Measurements from ENCODE around the gene KCNT2.
"Not testable (repeated sequence)": the region's sequence is repeated elsewhere in the genome, so short reads cannot be mapped to it uniquely, and the experiment has no call there.

Gene KCNT2

GRCh38 chr1:196590012-196590708 is 18.1 kb downstream of the KCNT2 start:
- no peak for FAIRE-seq

GRCh38 chr1:196584696-196585095 is 23.5 kb downstream of the KCNT2 start:
- FAIRE-seq, result no peak

GRCh38 chr1:196577386-196577785 is 30.9 kb downstream of the KCNT2 start:
- FAIRE-seq, result no peak

- no peak for FAIRE-seq
These were observed 35.0 kb downstream of the KCNT2 start for GRCh38 chr1:196573226-196573625.

- no peak for FAIRE-seq
These were observed 41.0 kb downstream of the KCNT2 start for GRCh38 chr1:196567238-196567637.

DNA sequence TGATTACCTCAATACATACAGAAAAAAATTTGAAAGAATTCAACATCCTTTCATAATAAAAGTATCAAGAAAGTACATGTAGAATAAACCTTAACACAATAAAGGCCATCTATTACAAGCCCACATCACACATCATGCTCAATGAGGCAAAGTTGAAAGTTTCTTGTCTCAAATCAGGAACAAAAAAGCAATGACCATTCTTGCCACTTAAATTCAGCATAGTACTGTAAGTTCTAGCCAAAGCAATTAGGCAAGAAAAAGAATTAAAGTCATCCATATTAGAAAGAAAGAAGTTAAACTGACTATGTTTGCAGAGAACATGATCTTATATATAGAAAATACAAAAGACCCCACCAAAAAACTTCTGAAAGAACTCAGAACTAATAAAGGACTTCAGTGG is 44.5 kb downstream of the KCNT2 start:
- FAIRE-seq, result no peak

DNA sequence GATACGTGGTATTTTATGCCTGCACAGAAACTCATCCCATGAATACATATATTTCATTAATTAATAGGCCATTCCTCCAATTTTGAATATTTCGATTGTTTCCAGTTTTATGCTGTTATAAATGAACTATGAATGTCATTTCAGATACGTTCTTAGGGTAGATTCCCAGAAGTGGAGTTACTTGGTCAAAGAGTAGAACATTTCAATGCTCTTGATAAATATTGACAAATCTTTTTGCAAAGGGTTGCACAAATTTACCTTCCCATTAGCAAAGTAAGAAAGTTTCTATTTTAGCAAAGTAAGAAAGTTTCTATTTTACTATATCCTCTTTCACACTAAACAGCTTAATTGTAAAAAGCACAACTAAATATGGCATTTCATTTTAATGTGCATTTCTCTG is 48.9 kb downstream of the KCNT2 start:
- no peak for FAIRE-seq

DNA sequence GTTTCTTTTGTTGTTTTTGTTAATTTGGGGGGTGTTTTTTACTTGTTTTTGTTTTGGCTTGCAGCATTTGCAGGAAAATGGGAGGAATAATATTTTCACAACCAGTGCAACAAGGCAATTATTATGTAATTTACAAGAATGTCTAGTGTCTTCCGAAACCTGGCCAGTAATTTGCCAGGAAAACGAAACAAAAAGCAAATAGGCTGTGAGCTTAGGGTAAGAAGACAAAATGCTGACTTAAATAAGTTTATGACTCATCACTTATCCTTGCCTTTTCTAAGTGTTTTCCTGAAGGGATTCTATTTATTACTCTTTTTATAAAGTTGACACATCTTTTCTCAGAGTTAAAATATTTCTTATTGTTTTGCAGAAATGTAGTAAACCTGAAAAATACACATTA is 49.8 kb downstream of the KCNT2 start:
- no peak for FAIRE-seq

GRCh38 chr1:196557797-196558196 is 50.4 kb downstream of the KCNT2 start:
- FAIRE-seq, result no peak

- no peak for FAIRE-seq
These were observed 57.5 kb downstream of the KCNT2 start for GRCh38 chr1:196550731-196551130.

GRCh38 chr1:196546272-196547111 is 61.7 kb downstream of the KCNT2 start:
- no peak for FAIRE-seq

GRCh38 chr1:196545222-196545621 is 63.0 kb downstream of the KCNT2 start:
- no peak for FAIRE-seq

DNA sequence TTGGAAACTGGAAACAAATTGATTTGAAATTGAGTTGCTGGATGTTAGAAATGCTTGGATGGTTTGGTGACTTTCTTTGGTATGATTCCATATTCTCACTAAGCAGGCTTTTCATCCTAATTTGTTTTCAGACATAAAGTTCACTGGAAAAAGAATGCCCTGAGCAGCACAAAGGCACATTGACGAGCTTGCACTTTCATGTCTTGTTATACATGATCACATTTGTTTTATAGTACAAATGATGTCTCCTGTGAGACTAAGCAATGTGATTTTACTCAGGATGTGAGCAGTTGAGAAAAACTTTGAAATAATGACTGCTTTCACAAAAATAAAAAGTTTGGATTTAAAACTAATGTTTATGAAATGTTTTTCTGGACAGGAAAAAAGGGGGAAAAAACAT is 63.6 kb downstream of the KCNT2 start:
- FAIRE-seq, result no peak

DNA sequence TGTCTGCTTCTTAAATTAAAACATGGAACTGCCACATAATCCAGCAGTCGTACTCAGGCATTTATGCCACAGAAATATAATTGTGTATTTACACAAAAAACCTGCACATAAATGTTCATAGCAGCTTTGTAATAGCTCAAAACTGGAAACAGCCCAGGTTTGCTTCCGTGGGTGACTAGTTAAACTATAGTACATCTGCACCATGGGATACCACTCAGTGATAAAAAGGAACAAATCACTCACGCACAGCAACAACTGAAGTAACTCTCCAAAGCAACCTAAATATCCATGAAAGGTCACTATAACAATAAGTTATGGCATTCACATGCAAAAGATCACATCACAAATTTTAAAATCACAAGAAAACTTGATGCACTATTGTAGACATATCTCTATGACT is 64.4 kb downstream of the KCNT2 start:
- no peak for FAIRE-seq

DNA sequence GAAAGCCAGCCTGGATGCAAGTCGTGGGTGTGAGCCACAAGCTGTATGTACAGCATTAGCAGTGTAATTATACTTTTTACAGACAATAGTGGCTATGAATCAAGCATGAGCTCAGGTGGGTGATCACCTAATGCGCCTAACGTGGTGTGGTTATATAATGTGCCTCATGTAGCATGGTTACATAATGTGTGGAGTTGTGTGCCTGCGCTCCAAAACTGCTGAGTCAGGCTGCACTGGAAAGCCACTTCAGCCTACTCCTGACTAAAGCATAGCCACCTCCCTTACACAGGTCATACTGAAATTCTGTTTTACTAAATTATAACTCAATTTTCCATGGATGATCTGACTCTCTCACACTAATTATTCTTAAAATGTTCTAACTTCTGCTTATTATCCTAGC is 69.8 kb downstream of the KCNT2 start:
- no peak for FAIRE-seq

- no peak for FAIRE-seq
These were observed 72.5 kb downstream of the KCNT2 start for GRCh38 chr1:196535727-196536126.

- no peak for FAIRE-seq
These were observed 76.3 kb downstream of the KCNT2 start for GRCh38 chr1:196531737-196532524.

- FAIRE-seq, result no peak
These were observed 80.3 kb downstream of the KCNT2 start for GRCh38 chr1:196527919-196528318.

DNA sequence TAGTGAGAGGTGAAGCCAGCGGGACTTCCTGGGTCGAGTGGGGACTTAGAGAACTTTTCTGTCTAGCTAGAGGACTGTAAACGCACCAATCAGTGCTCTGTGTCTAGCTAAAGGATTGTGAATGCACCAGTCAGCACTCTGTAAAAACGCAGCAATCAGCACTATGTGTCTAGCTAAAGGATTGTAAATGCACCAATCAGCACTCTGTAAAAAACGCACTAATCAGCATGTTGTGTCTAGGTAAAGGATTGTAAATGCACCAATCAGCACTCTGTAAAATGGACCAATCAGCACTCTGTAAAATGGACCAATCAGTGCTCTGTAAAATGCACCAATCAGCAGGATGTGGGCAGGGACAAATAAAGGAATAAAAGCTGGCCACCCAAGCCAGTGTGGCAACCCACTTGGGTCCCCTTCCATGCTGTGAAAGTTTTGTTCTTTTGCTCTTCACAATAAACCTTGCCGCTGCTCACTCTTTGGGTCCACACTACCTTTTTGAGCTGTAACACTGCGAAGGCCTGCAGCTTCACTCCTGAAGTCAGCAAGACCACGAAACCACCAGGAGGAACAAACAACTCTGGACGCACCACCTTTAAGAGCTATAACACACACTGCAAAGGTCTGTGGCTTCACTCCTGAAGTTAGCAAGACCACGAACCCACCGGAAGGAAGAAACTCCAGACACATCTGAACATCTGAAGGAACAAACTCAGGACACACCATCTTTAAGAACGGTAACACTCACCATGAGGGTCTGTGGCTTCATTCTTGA is 85.5 kb downstream of the KCNT2 start:
- not testable (repeated sequence) for FAIRE-seq

DNA sequence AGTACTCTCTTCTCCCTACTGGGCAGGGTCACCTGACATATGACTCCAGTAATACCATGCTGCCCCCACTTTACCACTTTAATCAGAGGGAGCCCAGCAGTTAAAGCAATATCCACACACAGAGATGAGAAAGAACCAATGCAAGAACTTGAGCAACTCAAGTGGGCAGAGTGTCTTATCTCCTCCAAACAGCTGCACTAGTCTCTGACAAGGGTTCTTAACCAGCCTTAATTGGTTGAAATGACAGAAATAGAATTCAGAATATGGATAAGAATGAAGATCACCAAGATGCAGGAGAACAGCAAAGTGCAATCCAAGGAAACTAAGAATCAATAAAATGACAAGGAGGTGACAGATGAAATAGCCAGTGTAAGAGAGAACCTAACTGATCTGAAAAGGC is 91.0 kb downstream of the KCNT2 start:
- FAIRE-seq, result no peak

- no peak for FAIRE-seq
These were observed 91.9 kb downstream of the KCNT2 start for GRCh38 chr1:196516373-196516772.

DNA sequence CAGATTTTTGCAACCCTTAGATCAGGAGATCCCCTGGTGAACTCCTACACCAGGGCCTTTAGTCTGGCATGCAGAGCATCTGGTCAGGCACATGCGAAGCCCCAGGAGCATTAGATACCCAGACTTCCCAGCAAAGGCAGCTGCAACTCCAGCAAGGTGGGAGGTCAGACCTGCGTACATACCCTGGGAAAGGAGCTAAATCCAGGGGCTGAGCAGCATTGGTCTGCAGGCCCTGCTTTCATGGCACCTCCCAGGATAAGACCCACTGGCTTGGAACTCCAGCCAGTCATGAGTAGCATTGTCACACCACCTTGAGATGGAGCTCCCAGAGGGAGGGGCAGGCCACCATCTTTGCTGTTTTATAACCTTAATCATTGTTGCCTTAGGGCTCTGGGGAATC is 92.3 kb downstream of the KCNT2 start:
- FAIRE-seq, result no peak

DNA sequence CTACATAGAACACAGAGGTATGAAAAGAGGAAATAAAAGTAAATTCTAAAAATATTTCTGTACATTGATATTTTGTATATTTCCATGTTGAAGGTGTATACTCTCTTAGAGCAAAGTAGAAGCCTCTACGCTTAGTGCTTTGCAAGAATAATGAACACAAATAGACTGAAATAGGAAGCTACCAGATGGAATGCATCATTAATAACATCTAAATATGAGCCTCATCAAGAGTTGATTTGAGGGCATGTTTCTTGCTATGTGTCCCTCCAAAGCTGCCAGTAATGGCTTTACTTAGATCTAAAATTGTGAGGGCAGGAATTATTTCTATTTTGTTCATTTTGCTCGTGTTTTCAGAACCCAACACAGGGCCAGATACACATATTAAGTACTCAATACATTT is 94.4 kb downstream of the KCNT2 start:
- no peak for FAIRE-seq
